GM19238 (cell line): ENCODE measurements around the gene UBTD1.
"Not testable (repeated sequence)": the region's sequence is repeated elsewhere in the genome, so short reads cannot be mapped to it uniquely, and the experiment has no call there.

Experiments
- DNase-seq: peaks from one replicate; pipeline ENCODE4 v3.0.0; 2011; ENCODE audit warnings: low spot score; ENCODE audit not compliant: insufficient read length

UBTD1 gene

DNA sequence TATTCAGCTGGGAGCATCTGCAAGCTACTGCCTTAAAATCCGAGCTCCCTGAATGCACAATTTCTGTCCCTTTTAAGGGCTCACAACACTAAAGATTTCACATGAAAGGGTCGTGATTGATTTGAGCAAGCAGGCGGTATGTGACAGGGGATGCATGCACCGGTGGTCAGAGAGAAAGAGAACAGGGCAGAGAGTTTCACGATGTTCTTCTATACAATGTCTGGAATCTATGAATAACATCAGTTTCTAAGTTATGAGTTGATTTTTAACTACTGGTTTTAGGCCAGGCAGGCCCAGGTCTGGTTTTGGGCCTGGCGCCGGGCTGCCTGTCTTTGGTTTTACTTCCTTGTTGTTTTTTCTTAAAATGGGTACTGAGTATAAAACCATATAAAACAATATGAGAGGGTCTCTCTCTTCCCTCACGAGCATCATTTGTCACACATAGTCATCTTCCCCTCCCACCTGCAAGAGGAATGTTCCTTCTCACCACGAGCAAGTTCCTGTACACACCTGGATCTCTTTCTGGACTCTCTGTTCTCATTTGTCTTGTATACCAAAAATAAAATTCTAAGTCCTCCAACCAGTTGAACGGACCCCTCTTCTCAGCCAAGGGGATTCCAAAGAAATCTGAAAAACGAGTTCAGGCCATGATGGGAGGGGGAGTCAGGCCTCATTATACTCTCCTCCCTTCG, 62.8 kb downstream of the UBTD1 start:
- not testable (repeated sequence) for DNase-seq

DNA sequence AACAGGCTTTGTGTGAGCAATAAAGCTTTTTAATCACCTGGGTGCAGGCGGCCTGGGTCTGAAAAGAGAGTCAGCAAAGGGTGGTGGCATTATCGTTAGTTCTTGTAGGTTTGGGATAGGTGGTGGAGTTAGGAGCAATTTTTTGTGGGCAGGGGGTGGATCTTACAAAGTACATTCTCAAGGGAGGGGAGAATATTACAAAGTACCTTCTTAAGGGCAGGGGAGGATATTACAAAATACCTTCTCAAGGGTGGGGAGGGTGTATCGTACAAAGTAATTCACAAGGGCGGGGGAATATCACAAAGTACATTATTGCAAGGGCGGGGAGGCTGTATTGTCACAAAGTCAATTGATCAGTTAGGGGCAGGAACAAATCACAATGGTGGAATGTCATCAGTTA, 63.6 kb downstream of the UBTD1 start:
- not testable (repeated sequence) for DNase-seq

- no peak for DNase-seq
Measured at GRCh38 chr10:97563337-97563736, 64.6 kb downstream of the UBTD1 start.

DNA sequence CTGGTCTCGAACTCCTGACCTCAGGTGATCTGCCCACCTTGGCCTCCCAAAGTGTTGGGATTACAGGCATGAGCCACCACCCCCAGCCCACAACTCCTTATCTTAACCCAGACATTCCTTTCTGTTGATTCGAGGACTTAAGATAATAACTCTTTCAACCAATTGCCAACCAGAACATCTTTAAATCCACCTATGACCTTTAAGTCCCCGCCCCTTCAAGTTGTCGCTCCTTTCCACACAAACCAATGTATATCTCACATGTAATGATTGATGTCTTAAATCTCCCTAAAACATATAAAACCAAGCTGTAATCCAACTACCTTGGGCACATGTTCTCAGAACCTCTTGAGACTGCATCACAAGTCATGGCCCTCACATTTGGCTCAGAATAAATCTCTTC, 66.1 kb downstream of the UBTD1 start:
- DNase-seq = no peak

DNA sequence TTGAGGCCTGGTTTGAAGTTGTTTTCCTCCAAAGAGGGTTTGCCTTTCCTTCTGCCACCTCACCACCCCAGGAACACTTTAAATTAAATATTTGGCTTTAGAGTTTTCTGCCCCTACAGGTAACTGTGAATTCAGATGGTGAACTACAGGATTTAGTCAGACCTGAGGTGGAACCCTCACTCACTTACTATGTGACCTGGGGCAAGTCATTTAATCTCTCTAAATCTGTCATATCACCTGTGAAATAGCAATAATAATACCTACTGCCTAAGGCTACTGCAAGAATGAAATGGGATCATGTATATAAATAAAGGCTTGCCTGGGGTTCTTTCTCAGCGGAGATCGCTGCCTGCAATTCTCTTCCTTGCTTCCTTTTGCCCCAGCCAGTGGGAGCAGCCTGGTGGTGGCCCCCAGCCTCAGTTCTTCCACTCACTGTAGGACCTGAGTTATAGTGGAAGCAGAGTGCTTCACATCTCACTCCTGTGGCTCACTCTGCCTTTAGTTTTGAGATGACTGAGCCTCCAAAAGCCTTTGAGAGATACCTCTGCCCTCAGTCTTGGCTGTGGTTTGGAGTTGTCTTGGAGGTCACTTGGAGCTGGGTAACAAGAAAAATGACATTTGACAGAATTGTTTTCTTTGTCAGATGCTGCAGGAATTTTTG, 67.7 kb downstream of the UBTD1 start:
- DNase-seq = no peak

DNA sequence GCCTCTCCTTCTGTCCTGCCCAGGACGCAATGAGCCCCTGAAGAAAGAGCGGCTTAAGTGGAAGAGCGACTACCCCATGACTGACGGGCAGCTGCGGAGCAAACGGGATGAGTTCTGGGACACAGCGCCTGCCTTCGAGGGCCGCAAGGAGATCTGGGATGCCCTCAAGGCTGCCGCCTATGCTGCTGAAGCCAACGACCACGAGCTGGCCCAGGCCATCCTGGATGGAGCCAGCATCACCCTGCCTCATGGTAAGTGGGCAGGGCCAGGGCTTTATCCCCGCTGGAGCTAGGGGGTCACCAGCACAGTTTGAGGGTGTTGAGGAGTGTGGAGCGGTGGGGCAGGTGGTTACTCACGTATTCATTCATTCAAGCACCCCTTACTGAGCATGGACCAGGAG, 69.2 kb downstream of the UBTD1 start:
- DNase-seq = no peak

- no peak for DNase-seq
Measured at GRCh38 chr10:97570146-97570788, 71.5 kb downstream of the UBTD1 start.

DNA sequence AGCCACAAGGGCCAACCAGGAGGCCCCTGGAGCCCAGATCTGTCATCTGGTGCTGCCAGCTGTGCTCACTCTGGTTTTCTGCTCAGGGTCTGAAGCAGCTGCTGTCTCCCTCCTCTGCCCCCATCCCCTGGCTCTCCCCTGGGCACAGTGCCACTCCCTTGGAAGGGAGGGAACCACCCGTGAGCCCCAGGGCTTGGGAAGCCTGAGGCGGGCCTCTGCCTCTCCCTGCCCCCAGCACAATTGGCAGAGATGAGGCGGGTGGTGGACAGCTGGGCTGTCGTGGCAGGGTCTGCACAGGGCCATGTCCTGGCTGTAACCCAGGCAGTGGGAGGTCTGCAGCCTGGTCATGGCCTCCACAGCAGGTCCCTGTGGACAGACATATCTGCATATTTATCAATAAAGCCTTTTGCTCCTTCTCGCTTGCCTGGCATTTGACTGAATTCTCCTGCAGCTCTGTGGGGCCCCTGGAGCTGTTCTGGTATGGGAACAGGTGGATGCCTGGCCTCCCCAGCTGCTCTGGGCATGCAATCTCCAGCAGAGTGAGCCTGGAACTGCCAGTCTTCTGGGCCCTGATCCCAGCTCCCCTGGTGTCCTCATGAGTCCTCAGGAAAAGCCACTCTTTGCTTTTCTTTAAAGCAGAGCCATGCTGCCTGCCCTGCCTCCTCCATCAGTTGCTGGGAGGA, 72.2 kb downstream of the UBTD1 start:
- DNase-seq = no peak

- DNase-seq = no peak
Measured at GRCh38 chr10:97571622-97572021, 72.9 kb downstream of the UBTD1 start.

GRCh38 chr10:97572214-97572989, 73.7 kb downstream of the UBTD1 start, which contains the start of gene ANKRD2:
TSS of gene ANKRD2 (plus strand) at chr10:97572779. CDS start at chr10:97572789, 10 bp downstream.
- peak; percentile 60 for DNase-seq

DNA sequence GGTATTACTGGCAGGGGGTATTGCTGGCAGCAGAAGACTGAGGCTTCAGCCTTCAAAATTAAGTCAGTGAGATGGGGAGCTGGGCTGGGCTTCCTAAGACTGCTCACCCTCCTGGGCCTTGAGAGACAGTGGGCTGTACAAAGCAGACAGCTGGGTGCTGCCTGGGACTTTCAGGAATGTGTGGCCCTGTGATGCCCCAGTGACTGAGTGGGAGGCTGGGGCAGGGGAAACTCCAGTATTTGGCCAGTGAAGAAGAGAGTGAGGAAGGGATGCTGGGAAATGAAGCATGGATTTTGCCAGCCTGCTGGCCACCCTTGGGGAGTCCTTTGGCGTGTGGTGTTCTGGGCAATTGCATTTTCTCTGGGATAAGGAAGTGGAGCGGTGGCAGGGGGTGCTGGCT, 74.3 kb downstream of the UBTD1 start:
- no peak for DNase-seq

GRCh38 chr10:97573672-97574071, 74.9 kb downstream of the UBTD1 start:
- DNase-seq = no peak

- DNase-seq = no peak
Measured at GRCh38 chr10:97574374-97575126, 75.8 kb downstream of the UBTD1 start.

GRCh38 chr10:97575127-97575668, 76.5 kb downstream of the UBTD1 start:
- DNase-seq = no peak

DNA sequence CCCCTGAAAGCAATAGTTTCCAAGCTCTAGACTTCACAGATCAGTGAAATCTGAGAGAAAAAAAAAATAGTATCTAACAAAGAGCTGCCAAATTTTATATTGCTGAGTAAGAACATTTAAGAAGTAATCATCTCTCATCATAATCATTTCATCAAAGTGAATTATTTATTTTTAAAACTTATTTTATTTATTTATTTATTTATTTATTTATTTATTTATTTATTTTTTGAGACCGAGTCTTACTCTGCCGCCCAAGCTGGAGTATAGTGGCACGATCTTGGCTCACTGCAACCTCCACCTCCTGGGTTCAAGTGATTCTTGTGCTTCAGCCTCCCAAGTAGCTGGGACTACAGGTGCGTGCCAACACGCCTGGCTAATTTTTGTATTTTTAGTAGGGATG, 77.8 kb downstream of the UBTD1 start:
- DNase-seq = not testable (repeated sequence)

DNA sequence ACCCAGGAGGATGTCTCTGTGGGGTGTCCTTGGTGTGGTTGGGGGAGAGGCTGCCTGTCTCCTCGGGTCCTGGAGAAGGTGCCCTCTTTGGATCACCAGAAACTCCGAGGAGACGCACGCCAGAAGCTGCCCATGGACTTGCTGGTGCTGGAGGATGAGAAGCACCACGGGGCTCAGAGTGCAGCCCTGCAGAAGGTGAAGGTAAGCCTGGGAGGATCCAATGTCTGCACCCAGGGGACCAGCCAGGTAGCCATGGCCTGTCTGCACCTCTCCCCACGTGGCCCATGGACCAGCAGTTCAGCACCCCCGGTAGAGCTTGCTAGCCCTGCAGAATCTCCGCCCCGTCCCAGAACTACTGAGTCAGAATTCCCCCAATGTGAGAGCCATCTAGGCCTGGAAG, 79.0 kb downstream of the UBTD1 start:
- no peak for DNase-seq

GRCh38 chr10:97578171-97578844, 79.6 kb downstream of the UBTD1 start:
- DNase-seq = no peak

- no peak for DNase-seq
Measured at GRCh38 chr10:97580421-97581367, 82.0 kb downstream of the UBTD1 start.
